Bladder microvascular endothelial cell (primary cell): ENCODE data around the gene ACAD8. TPM values are rescaled to one million over a fixed set of nuclear protein-coding genes. Genes with fewer than 3 reads are reported as not detected.

Source experiments
- total RNA-seq: library from RNA; depleted of rRNA; stranded (reverse); fragments of >200 nt; gene quantifications from 2 replicates; pipeline ENCODE4 v1.2.3, GENCODE V29; 2014

The ACAD8 gene
- 19.4 and 23.9 TPM in 2 replicates for total RNA-seq

GRCh38 chr11:134253188-134253993, at the start of gene ACAD8, which contains the start of gene THYN1:
TSS of gene ACAD8 (plus strand) at chr11:134253568. CDS start at chr11:134253601, 33 bp downstream.
TSS of gene THYN1 (minus strand) at chr11:134253352. CDS start at chr11:134252882, 470 bp downstream.

GRCh38 chr11:134223836-134224709, 29.3 kb upstream of the ACAD8 start, which contains the start of the genes NCAPD3 and VPS26B:
TSS of gene NCAPD3 (minus strand) at chr11:134223967. CDS start at chr11:134223926, 41 bp downstream.
TSS of gene VPS26B (plus strand) at chr11:134224671. CDS start at chr11:134225123, 452 bp downstream.

GRCh38 chr11:134275534-134276395, 22.4 kb downstream of the ACAD8 start, which contains the start of gene GLB1L3:
TSS of gene GLB1L3 (plus strand) at chr11:134276379. CDS start at chr11:134276741, 362 bp downstream.

Other genes starting within 250 kb of the ACAD8 start
- 39.6 and 62.3 TPM in 2 replicates for gene JAM3, start 184.5 kb upstream of the ACAD8 start, total RNA-seq
- 15.2 and 27.7 TPM in 2 replicates for gene NCAPD3, start 29.6 kb upstream of the ACAD8 start, total RNA-seq
- 19.1 and 41.9 TPM in 2 replicates for gene VPS26B, start 28.9 kb upstream of the ACAD8 start, total RNA-seq
- gene THYN1, start 216 bp upstream of the ACAD8 start, total RNA-seq = 49.2 and 49.7 TPM in 2 replicates
- not detected in 2 replicates for gene GLB1L3, start 22.8 kb downstream of the ACAD8 start, total RNA-seq
- 0.16 and 0.25 TPM in 2 replicates for gene GLB1L2, start 78.4 kb downstream of the ACAD8 start, total RNA-seq
- gene B3GAT1, start 158.7 kb downstream of the ACAD8 start, total RNA-seq = not detected in 2 replicates